ENCODE measurements around the gene ZNF652.

DNA sequence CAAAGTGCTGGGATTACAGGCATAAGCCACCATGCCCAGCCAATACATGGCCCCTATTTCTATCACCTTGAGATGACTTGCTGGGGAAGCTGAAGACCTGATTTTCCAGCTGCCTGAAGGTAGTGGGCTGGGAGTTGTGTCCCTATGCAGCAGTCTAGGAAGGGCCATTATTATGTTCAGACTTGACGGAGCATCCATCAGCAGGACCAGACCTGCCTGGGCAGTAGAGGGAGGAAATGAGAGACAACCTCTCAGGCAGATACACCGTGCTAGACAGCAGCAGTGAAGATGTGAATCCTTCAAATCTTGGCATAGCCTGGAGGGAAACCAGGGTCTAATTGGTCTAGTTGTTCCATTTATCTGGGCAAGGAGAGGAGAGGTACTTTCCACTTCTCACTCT, 95.8 kb downstream of the ZNF652 start:
- TF ChIP-seq CTCF (IDR thresholded peaks at IDR 0.05; ENCODE audit: low read depth, low read length, poor library complexity, severe bottlenecking) (no peak), EZH2phosphoT487 (IDR thresholded peaks at IDR 0.05; ENCODE audit: borderline replicate concordance, low read length) (no peak)
